ENCODE measurements around the gene INSYN1. TPM values are rescaled to one million over a fixed set of nuclear protein-coding genes. Genes with fewer than 3 reads are reported as not detected.

The INSYN1 gene
- total and polyA plus RNA-seq, 3 experiments from 2014 or later, result not detected

DNA sequence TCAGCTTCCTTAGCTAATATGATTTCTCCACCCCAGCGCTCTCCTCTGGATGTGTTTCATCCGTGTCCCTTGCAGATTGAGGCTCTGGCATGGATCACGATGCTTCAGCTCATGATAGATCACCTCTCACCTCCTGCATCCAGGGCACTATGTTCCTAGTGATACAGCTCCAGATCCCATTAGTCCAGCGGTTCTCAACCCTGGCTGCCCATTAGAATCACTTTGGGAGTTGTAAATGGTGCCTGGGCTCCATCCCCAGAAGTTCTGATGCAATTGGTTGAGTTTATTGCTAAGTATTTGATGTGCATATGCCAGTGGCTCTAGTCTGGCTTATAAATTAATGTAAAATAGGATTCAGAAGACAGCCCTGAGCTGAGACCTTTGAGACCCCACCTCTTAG, 34.5 kb downstream of the INSYN1 start:
- H3K27ac Mint-ChIP-seq, result peak overlapping the region in 1 of 8 donors; percentile 78
- Histone ChIP-seq H3K27me3 (ENCODE audit: insufficient read depth, low read length, poor library complexity, severe bottlenecking) (no peaks in the 10 kb centered on the region), H3K36me3 (ENCODE audit: insufficient read depth, low read length) (no peaks in the 10 kb centered on the region), H3K27ac (ENCODE audit: low read depth, low read length) (no peak overlapping the region), H3K4me3 (ENCODE audit: low read length) (no peak overlapping the region), H3K4me1 (ENCODE audit: insufficient read depth, low read length) (no peaks in the 10 kb centered on the region), H3K9me3 (ENCODE audit: low read length) (no peaks in the 10 kb centered on the region)
- peaks cover 6 to 33% of the 10 kb centered on the region in 2 donors for H3K27me3 Mint-ChIP-seq
- no peak overlapping the region for H3K4me3 Mint-ChIP-seq
- H3K36me3 Mint-ChIP-seq, result no peaks in the 10 kb centered on the region
- POLR2A ChIA-PET, result no interaction called here
- no peaks in the 10 kb centered on the region for H3K4me1 Mint-ChIP-seq
- H3K9me3 Mint-ChIP-seq, result no peaks in the 10 kb centered on the region
- CTCF ChIA-PET, result interaction anchor here (1.0 kb wide), 1 partner anchor 19 kb away, joined by 3 read pairs; no protein-coding TSS in a partner anchor
- DNase-seq, result no peak

DNA sequence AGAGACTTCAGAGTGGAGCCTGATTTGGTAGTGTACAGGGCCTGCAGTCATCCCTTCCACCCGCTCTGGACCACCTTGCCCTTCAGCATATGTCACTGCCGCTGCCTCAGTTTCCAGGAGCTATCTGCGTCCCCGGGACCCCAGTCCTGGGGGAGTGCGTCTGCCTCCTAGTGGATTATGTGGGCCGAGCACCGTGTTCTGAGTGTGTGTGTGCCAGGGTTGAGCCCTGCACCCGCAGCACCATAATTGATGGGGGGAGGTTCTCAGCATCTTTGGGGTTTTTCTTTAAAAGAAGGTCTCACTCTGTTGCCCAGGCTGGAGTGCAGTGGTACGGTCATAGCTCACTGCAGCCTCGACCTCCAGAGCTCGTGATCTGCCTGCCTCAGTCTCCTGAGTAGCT, 35.3 kb downstream of the INSYN1 start:
- Mint-ChIP-seq H3K27me3 (peaks cover 0 to 35% of the 10 kb centered on the region in 2 donors), H3K27ac (no peak overlapping the region), H3K36me3 (no peaks in the 10 kb centered on the region), H3K4me1 (no peaks in the 10 kb centered on the region), H3K4me3 (no peak overlapping the region), H3K9me3 (no peaks in the 10 kb centered on the region)
- H3K9me3 ChIP-seq (ENCODE audit: low read length), result no peaks in the 10 kb centered on the region
- H3K4me3 ChIP-seq (ENCODE audit: low read length), result no peak overlapping the region
- H3K27ac ChIP-seq (ENCODE audit: low read depth, low read length), result no peak overlapping the region
- POLR2A ChIA-PET, result no interaction called here
- H3K4me1 ChIP-seq (ENCODE audit: insufficient read depth, low read length), result no peaks in the 10 kb centered on the region
- DNase-seq, result no peak
- no peaks in the 10 kb centered on the region for H3K36me3 ChIP-seq (ENCODE audit: insufficient read depth, low read length)
- CTCF ChIA-PET, result interaction anchor here (1.0 kb wide), 1 partner anchor 18 kb away, joined by 3 read pairs; no protein-coding TSS in a partner anchor
- H3K27me3 ChIP-seq (ENCODE audit: insufficient read depth, low read length, poor library complexity, severe bottlenecking), result no peaks in the 10 kb centered on the region

DNA sequence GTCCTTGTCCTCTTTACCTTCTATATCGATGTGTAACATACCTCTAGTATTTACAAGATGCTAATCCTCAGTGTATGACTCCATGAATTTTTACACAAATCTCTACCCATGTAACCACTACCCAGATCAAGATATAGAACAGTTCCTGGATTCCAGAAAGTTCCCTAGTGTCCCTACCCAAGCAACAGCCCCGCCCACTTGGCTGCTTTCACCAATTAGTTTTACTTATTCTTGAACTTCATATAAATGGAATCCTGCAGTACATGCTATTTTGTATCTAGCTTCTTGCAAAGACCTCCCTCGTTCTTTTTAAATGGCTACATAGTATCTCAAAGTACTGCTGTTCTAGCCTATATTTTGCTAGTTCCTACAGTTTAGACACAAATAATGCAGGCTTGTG, 35.9 kb downstream of the INSYN1 start:
- no peaks in the 10 kb centered on the region for H3K9me3 ChIP-seq (ENCODE audit: low read length)
- no peak overlapping the region for H3K4me3 ChIP-seq (ENCODE audit: low read length)
- H3K27ac ChIP-seq (ENCODE audit: low read depth, low read length), result no peak overlapping the region
- POLR2A ChIA-PET, result no interaction called here
- no peaks in the 10 kb centered on the region for H3K27me3 ChIP-seq (ENCODE audit: insufficient read depth, low read length, poor library complexity, severe bottlenecking)
- Mint-ChIP-seq H3K27me3 (peaks cover 0 to 30% of the 10 kb centered on the region in 2 donors), H3K27ac (no peak overlapping the region), H3K4me3 (no peak overlapping the region), H3K4me1 (no peaks in the 10 kb centered on the region), H3K9me3 (no peaks in the 10 kb centered on the region), H3K36me3 (no peaks in the 10 kb centered on the region)
- no peaks in the 10 kb centered on the region for H3K4me1 ChIP-seq (ENCODE audit: insufficient read depth, low read length)
- CTCF ChIA-PET, result no interaction called here
- DNase-seq, result no peak
- H3K36me3 ChIP-seq (ENCODE audit: insufficient read depth, low read length), result no peaks in the 10 kb centered on the region

DNA sequence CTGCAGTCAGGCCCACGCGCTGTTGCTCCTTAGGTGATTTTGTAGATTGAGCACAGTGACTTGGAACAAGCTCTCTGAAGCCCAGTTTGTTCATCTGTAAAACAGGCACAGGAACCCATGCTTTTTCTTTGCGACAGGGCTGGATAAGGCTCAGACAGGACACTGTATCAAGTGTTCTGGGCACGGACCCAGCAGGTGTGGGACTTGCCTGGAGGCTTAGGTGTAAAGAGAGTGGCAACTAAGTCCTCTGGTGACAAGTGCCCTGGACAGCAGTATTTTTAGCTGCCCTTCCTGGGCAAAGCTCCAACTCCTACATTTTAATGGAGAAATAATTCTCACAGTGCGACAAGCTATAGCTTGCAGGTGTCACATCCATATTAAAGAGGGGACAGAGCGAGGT, 36.7 kb downstream of the INSYN1 start:
- no peak overlapping the region for H3K4me3 Mint-ChIP-seq
- no peaks in the 10 kb centered on the region for H3K9me3 Mint-ChIP-seq
- H3K36me3 Mint-ChIP-seq, result no peaks in the 10 kb centered on the region
- no peaks in the 10 kb centered on the region for H3K9me3 ChIP-seq (ENCODE audit: low read length)
- no peaks in the 10 kb centered on the region for H3K4me1 Mint-ChIP-seq
- no peak overlapping the region for H3K4me3 ChIP-seq (ENCODE audit: low read length)
- peak overlapping the region in 1 of 8 donors; percentile 39 for H3K27ac Mint-ChIP-seq
- H3K4me1 ChIP-seq (ENCODE audit: insufficient read depth, low read length), result no peaks in the 10 kb centered on the region
- POLR2A ChIA-PET, result no interaction called here
- H3K27ac ChIP-seq (ENCODE audit: low read depth, low read length), result no peak overlapping the region
- CTCF ChIA-PET, result no interaction called here
- H3K27me3 ChIP-seq (ENCODE audit: insufficient read depth, low read length, poor library complexity, severe bottlenecking), result no peaks in the 10 kb centered on the region
- H3K36me3 ChIP-seq (ENCODE audit: insufficient read depth, low read length), result no peaks in the 10 kb centered on the region
- peaks cover 0 to 24% of the 10 kb centered on the region in 2 donors for H3K27me3 Mint-ChIP-seq
- DNase-seq, result no peak

DNA sequence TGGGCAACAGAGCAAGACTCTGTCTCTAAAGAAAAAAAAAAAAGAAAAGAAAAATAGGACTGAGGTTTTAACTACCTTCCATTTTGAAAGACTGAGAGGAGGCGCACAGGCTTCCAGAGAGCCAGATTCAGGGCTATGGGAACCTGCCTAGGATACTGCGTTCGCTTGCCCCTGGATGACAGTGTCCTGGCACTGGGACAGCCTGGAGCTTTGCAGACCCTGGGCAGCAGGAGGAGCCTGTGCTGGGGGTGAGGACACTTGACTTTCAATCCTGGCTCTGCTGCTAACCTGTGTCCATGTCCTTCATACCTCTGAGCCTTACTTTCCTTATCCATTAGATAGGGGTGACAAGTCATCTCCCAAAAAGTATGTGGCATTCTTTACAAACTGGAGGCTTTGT, 37.7 kb downstream of the INSYN1 start:
- CTCF ChIA-PET, result no interaction called here

DNA sequence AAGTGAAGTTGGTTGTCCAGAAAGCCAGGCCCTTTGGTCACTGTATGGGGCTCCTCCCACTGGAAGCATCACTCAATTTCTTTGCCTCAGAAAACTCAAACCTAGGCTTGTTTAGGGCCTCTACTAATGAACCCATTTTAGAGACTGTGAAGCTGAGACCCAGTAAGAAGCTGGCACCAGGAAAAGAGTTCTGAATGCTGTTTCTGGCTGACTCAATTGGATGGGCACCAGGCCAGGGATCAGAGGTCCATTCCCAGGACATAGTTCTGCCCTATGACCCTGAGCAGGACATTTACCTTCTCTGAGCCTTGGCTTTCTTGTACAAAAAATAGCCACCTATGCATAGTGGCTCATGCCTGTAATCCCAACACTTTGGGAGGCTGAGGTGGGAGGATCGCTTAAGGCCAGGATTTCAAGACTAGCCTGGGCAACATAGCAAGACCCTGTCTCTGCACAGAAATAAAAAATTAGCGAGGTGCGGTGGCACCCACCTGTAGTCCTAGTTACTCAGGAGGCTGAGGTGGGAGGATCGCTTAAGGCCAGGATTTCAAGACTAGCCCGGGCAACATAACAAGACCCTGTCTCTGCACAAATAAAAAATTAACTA, 38.4 kb downstream of the INSYN1 start:
- Histone ChIP-seq H3K27ac (ENCODE audit: low read depth, low read length) (no peak overlapping the region), H3K27me3 (ENCODE audit: insufficient read depth, low read length, poor library complexity, severe bottlenecking) (no peaks in the 10 kb centered on the region), H3K4me1 (ENCODE audit: insufficient read depth, low read length) (no peaks in the 10 kb centered on the region), H3K4me3 (ENCODE audit: low read length) (no peak overlapping the region), H3K36me3 (ENCODE audit: insufficient read depth, low read length) (no peaks in the 10 kb centered on the region), H3K9me3 (ENCODE audit: low read length) (no peaks in the 10 kb centered on the region)
- no peaks in the 10 kb centered on the region for H3K9me3 Mint-ChIP-seq
- H3K27ac Mint-ChIP-seq, result no peak overlapping the region
- CTCF ChIA-PET, result no interaction called here
- POLR2A ChIA-PET, result no interaction called here
- no peak for DNase-seq
- H3K4me3 Mint-ChIP-seq, result peak overlapping the region in 1 of 7 donors; percentile 63
- peaks cover 0 to 24% of the 10 kb centered on the region in 2 donors for H3K27me3 Mint-ChIP-seq
- no peaks in the 10 kb centered on the region for H3K4me1 Mint-ChIP-seq
- no peaks in the 10 kb centered on the region for H3K36me3 Mint-ChIP-seq

More for the DNA sequence above, 37.7 kb downstream of the INSYN1 start:
- Histone ChIP-seq H3K36me3 (ENCODE audit: insufficient read depth, low read length) (no peaks in the 10 kb centered on the region), H3K9me3 (ENCODE audit: low read length) (no peaks in the 10 kb centered on the region), H3K4me1 (ENCODE audit: insufficient read depth, low read length) (no peaks in the 10 kb centered on the region), H3K27ac (ENCODE audit: low read depth, low read length) (no peak overlapping the region), H3K27me3 (ENCODE audit: insufficient read depth, low read length, poor library complexity, severe bottlenecking) (no peaks in the 10 kb centered on the region), H3K4me3 (ENCODE audit: low read length) (no peak overlapping the region)
- POLR2A ChIA-PET, result no interaction called here
- Mint-ChIP-seq H3K27me3 (peaks cover 0 to 24% of the 10 kb centered on the region in 2 donors), H3K4me3 (peak overlapping the region in 1 of 7 donors; percentile 63), H3K4me1 (no peaks in the 10 kb centered on the region), H3K36me3 (no peaks in the 10 kb centered on the region), H3K27ac (no peak overlapping the region), H3K9me3 (no peaks in the 10 kb centered on the region)
- no peak for DNase-seq

DNA sequence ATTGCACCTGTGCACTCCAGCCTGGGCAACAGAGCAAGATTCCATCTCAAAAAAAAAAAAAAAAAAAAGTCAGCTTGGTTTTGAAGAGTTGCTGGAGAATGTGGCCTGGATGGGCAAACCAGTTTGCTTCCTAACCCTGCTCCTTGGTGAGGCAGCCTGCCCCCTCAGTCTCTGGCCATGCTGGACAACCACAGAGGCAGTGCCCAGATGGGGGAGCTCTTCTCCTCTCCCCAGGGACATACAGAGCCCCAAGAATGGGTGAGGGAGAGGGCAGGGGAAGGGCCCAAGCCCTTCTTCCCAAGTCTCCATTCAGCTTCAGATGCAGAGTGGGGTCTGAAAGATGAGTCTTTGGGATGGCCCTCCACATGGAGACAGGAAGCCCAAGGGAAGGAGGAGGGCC, 41.0 kb downstream of the INSYN1 start:
- POLR2A ChIA-PET, result no interaction called here
- no peaks in the 10 kb centered on the region for H3K36me3 ChIP-seq (ENCODE audit: insufficient read depth, low read length)
- no peak overlapping the region for H3K27ac ChIP-seq (ENCODE audit: low read depth, low read length)
- DNase-seq, result no peak
- H3K4me3 ChIP-seq (ENCODE audit: low read length), result no peak overlapping the region
- H3K9me3 ChIP-seq (ENCODE audit: low read length), result no peaks in the 10 kb centered on the region
- H3K4me3 Mint-ChIP-seq, result no peak overlapping the region
- no peaks in the 10 kb centered on the region for H3K4me1 ChIP-seq (ENCODE audit: insufficient read depth, low read length)
- no peaks in the 10 kb centered on the region for H3K9me3 Mint-ChIP-seq
- CTCF ChIA-PET, result no interaction called here
- no peaks in the 10 kb centered on the region for H3K27me3 ChIP-seq (ENCODE audit: insufficient read depth, low read length, poor library complexity, severe bottlenecking)
- H3K4me1 Mint-ChIP-seq, result no peaks in the 10 kb centered on the region
- no peak overlapping the region for H3K27ac Mint-ChIP-seq
- H3K27me3 Mint-ChIP-seq, result peaks cover 4 to 31% of the 10 kb centered on the region in 2 donors
- H3K36me3 Mint-ChIP-seq, result no peaks in the 10 kb centered on the region

DNA sequence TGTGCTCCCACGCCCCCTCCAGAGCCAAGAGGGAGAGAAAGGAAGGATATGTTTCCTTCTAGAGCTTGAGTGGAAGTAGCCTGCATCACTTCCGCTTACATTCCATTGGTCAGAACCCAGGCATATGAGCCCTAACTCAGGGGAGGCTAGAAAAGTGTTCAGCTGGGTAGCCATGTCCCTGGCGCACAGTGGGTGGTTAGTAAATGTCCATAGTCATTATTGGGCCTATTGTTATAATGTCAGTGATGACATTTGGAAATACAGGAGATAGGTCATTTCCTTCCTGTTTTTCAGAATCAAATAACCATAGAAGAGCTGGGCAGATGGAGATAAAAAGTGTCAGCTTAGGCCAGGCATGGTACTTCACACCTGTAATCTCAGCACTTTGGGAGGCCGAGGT, 41.6 kb downstream of the INSYN1 start:
- Mint-ChIP-seq H3K4me1 (no peaks in the 10 kb centered on the region), H3K4me3 (no peak overlapping the region), H3K27ac (no peak overlapping the region), H3K36me3 (no peaks in the 10 kb centered on the region), H3K27me3 (peaks cover 4 to 31% of the 10 kb centered on the region in 2 donors), H3K9me3 (no peaks in the 10 kb centered on the region)
- Histone ChIP-seq H3K9me3 (ENCODE audit: low read length) (no peaks in the 10 kb centered on the region), H3K4me1 (ENCODE audit: insufficient read depth, low read length) (no peaks in the 10 kb centered on the region), H3K27me3 (ENCODE audit: insufficient read depth, low read length, poor library complexity, severe bottlenecking) (no peaks in the 10 kb centered on the region), H3K27ac (ENCODE audit: low read depth, low read length) (no peak overlapping the region), H3K36me3 (ENCODE audit: insufficient read depth, low read length) (no peaks in the 10 kb centered on the region), H3K4me3 (ENCODE audit: low read length) (no peak overlapping the region)
- no peak for DNase-seq
- ChIA-PET CTCF (no interaction called here), POLR2A (no interaction called here)

DNA sequence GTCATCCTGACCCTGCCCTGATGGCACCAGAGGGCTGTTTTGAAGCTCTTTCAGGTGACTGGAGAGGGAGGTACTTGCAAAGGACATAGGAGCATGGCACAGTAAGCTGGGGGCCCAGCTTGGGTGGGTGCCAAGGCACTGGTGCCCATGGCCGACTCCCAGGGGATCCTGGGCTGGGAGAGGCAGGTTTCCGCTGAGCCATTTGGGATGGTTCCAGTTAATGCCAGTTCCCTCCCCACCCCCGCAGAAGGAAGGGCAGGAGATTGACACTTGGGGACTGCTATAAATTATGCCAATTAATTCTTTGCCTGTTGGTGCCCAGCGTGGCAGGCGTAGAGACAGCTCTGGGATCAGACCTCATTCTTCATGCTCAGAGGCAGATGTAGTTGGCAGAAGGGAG, 42.8 kb downstream of the INSYN1 start:
- H3K4me1 ChIP-seq (ENCODE audit: insufficient read depth, low read length), result no peaks in the 10 kb centered on the region
- Mint-ChIP-seq H3K4me3 (no peak overlapping the region), H3K9me3 (no peaks in the 10 kb centered on the region), H3K27ac (no peak overlapping the region), H3K27me3 (peaks cover 4 to 36% of the 10 kb centered on the region in 2 donors), H3K36me3 (no peaks in the 10 kb centered on the region), H3K4me1 (no peaks in the 10 kb centered on the region)
- no peaks in the 10 kb centered on the region for H3K9me3 ChIP-seq (ENCODE audit: low read length)
- no peaks in the 10 kb centered on the region for H3K27me3 ChIP-seq (ENCODE audit: insufficient read depth, low read length, poor library complexity, severe bottlenecking)
- no peak overlapping the region for H3K27ac ChIP-seq (ENCODE audit: low read depth, low read length)
- no peak for DNase-seq
- H3K4me3 ChIP-seq (ENCODE audit: low read length), result no peak overlapping the region
- CTCF ChIA-PET, result no interaction called here
- H3K36me3 ChIP-seq (ENCODE audit: insufficient read depth, low read length), result no peaks in the 10 kb centered on the region
- POLR2A ChIA-PET, result no interaction called here
